Measurements from ENCODE around the gene ADM5. TPM values are rescaled to one million over a fixed set of nuclear protein-coding genes. Genes with fewer than 3 reads are reported as not detected.

Gene ADM5
- total and polyA plus RNA-seq, 9 donors: 0.63 to 1.8 (median 1.1) TPM

GRCh38 chr19:49680421-49681351 is 8.7 kb upstream of the ADM5 start:
- 25% methylated on average over 27 of the region's 40 CpGs for WGBS (ENCODE audit: insufficient coverage)
- peaks cover 42% of the 10 kb centered on the region for H3K4me1 ChIP-seq (ENCODE audit: control insufficient read depth, insufficient read depth, low read length)
- peak; percentile 95 for DNase-seq
- peak overlapping the region; percentile 89 for H3K27ac ChIP-seq (ENCODE audit: low read length)
- H3K9me3 ChIP-seq (replicated peaks; ENCODE audit: control insufficient read depth, low read depth, low read length): no peaks in the 10 kb centered on the region
- peaks cover 46% of the 10 kb centered on the region for H3K36me3 ChIP-seq (ENCODE audit: control insufficient read depth, insufficient read depth, low read length)
- H3K4me3 ChIP-seq (ENCODE audit: low read length): peak overlapping the region; percentile 0
- no peaks in the 10 kb centered on the region for H3K27me3 ChIP-seq (ENCODE audit: control insufficient read depth, insufficient read depth, low read length)

- Histone ChIP-seq H3K9me3 (replicated peaks; ENCODE audit: control insufficient read depth, low read depth, low read length) (no peaks in the 10 kb centered on the region), H3K4me3 (ENCODE audit: low read length) (no peak overlapping the region), H3K36me3 (ENCODE audit: control insufficient read depth, insufficient read depth, low read length) (peaks cover 55% of the 10 kb centered on the region), H3K27ac (ENCODE audit: low read length) (no peak overlapping the region), H3K4me1 (ENCODE audit: control insufficient read depth, insufficient read depth, low read length) (peaks cover 45% of the 10 kb centered on the region), H3K27me3 (ENCODE audit: control insufficient read depth, insufficient read depth, low read length) (no peaks in the 10 kb centered on the region)
- WGBS (ENCODE audit: insufficient coverage): 94% methylated on average over 13 of the region's 19 CpGs
- no peak for DNase-seq
Observed at GRCh38 chr19:49681830-49682229, 7.6 kb upstream of the ADM5 start.

- Histone ChIP-seq H3K27me3 (ENCODE audit: control insufficient read depth, insufficient read depth, low read length) (no peaks in the 10 kb centered on the region), H3K4me1 (ENCODE audit: control insufficient read depth, insufficient read depth, low read length) (peaks cover 50% of the 10 kb centered on the region), H3K9me3 (replicated peaks; ENCODE audit: control insufficient read depth, low read depth, low read length) (no peaks in the 10 kb centered on the region), H3K27ac (ENCODE audit: low read length) (no peak overlapping the region), H3K36me3 (ENCODE audit: control insufficient read depth, insufficient read depth, low read length) (peaks cover 60% of the 10 kb centered on the region), H3K4me3 (ENCODE audit: low read length) (no peak overlapping the region)
- 90% methylated on average over 3 of the region's 8 CpGs for WGBS (ENCODE audit: insufficient coverage)
- no peak for DNase-seq
Observed at GRCh38 chr19:49682274-49682673, 7.1 kb upstream of the ADM5 start.

DNA sequence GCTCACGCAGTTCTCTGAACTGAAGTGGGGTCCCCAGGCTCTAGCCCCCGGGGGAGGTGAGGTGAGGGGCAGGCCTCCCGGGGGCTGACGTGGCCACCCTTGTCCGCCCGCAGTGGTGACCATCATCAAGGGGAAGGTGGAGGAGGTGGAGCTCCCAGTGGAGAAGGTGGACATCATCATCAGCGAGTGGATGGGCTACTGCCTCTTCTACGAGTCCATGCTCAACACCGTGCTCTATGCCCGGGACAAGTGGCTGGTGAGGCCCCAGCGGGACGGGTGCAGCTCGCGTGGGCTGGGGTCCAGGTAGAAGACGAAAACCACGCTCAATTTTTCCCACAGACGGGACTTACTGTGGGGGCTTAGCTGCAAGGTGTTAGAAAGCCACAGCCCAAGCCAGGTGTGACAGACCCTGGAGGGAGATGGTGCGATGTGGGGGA is 5.6 kb upstream of the ADM5 start:
- Histone ChIP-seq H3K36me3 (ENCODE audit: control insufficient read depth, insufficient read depth, low read length) (peaks cover 70% of the 10 kb centered on the region), H3K4me1 (ENCODE audit: control insufficient read depth, insufficient read depth, low read length) (peaks cover 43% of the 10 kb centered on the region), H3K27ac (ENCODE audit: low read length) (no peak overlapping the region), H3K27me3 (ENCODE audit: control insufficient read depth, insufficient read depth, low read length) (no peaks in the 10 kb centered on the region), H3K4me3 (ENCODE audit: low read length) (no peak overlapping the region), H3K9me3 (replicated peaks; ENCODE audit: control insufficient read depth, low read depth, low read length) (no peaks in the 10 kb centered on the region)
- 88% methylated on average over 18 of the region's 18 CpGs for WGBS (ENCODE audit: insufficient coverage)
- DNase-seq: no peak

DNA sequence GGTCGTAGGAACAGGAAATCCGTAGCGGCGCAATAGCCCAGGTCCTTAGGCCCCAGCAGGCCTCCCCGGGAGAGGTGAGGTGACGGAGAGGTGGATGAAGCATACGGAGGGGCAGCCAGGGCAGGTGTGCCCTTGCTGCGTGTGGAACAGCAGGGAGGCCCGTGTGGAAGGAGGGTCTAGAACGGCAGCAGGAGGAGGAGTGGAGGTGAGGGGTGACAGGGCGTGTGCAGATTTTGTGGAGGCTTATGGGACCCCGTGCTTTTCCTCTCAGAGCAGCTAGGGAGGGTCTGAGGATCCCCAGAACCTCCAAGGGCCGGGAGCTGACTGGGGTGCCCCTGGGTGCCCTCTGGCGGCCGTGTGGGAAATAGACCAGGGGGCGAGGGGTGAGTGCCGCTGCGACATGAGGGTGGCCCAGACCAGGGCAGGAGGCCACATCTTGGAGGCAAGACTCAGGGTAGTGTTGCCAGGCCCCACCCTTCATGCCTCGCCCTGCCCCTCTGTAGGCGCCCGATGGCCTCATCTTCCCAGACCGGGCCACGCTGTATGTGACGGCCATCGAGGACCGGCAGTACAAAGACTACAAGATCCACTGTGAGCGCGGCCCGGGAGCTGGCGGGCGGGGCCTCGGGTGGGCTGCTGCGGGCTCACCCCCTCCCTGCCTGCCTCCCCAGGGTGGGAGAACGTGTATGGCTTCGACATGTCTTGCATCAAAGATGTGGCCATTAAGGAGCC is 5.0 kb upstream of the ADM5 start:
- Histone ChIP-seq H3K4me1 (ENCODE audit: control insufficient read depth, insufficient read depth, low read length) (peaks cover 43% of the 10 kb centered on the region), H3K27ac (ENCODE audit: low read length) (no peak overlapping the region), H3K27me3 (ENCODE audit: control insufficient read depth, insufficient read depth, low read length) (peaks cover 5% of the 10 kb centered on the region), H3K9me3 (replicated peaks; ENCODE audit: control insufficient read depth, low read depth, low read length) (no peaks in the 10 kb centered on the region), H3K4me3 (ENCODE audit: low read length) (no peak overlapping the region), H3K36me3 (ENCODE audit: control insufficient read depth, insufficient read depth, low read length) (peaks cover 73% of the 10 kb centered on the region)
- DNase-seq: no peak
- WGBS (ENCODE audit: insufficient coverage): 78% methylated on average over 34 of the region's 35 CpGs

GRCh38 chr19:49684983-49685553 is 4.3 kb upstream of the ADM5 start:
- DNase-seq: no peak
- H3K27me3 ChIP-seq (ENCODE audit: control insufficient read depth, insufficient read depth, low read length): peaks cover 12% of the 10 kb centered on the region
- no peak overlapping the region for H3K4me3 ChIP-seq (ENCODE audit: low read length)
- peaks cover 43% of the 10 kb centered on the region for H3K4me1 ChIP-seq (ENCODE audit: control insufficient read depth, insufficient read depth, low read length)
- H3K36me3 ChIP-seq (ENCODE audit: control insufficient read depth, insufficient read depth, low read length): peaks cover 73% of the 10 kb centered on the region
- H3K9me3 ChIP-seq (replicated peaks; ENCODE audit: control insufficient read depth, low read depth, low read length): no peaks in the 10 kb centered on the region
- WGBS (ENCODE audit: insufficient coverage): 87% methylated on average over 13 of the region's 13 CpGs
- H3K27ac ChIP-seq (ENCODE audit: low read length): no peak overlapping the region

DNA sequence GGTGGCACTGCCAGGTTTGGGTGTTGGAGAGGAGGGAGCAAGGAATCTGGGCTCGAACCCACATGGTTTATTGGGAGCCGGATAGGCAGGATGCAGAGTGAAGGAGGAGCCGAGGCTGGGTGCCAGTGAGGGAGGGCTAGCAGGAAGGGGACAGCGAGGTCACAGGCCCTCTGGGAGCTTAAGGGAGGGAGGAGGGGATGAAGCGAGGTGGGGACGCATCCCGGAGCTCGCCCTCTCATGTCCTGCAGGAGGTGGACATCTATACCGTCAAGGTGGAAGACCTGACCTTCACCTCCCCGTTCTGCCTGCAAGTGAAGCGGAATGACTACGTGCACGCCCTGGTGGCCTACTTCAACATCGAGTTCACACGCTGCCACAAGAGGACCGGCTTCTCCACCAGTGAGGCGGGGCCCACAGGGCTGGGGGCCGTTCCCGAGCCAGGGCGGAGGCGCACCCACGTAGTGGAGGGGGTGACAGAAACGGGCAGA is 3.5 kb upstream of the ADM5 start:
- Histone ChIP-seq H3K4me3 (ENCODE audit: low read length) (no peak overlapping the region), H3K36me3 (ENCODE audit: control insufficient read depth, insufficient read depth, low read length) (peaks cover 71% of the 10 kb centered on the region), H3K4me1 (ENCODE audit: control insufficient read depth, insufficient read depth, low read length) (peaks cover 43% of the 10 kb centered on the region), H3K27me3 (ENCODE audit: control insufficient read depth, insufficient read depth, low read length) (peaks cover 20% of the 10 kb centered on the region), H3K9me3 (replicated peaks; ENCODE audit: control insufficient read depth, low read depth, low read length) (no peaks in the 10 kb centered on the region), H3K27ac (ENCODE audit: low read length) (peak overlapping the region; percentile 47)
- DNase-seq: no peak
- WGBS (ENCODE audit: insufficient coverage): 68% methylated on average over 23 of the region's 23 CpGs

- no peaks in the 10 kb centered on the region for H3K9me3 ChIP-seq (replicated peaks; ENCODE audit: control insufficient read depth, low read depth, low read length)
- no peak for DNase-seq
- H3K27ac ChIP-seq (ENCODE audit: low read length): peak overlapping the region; percentile 82
- H3K4me1 ChIP-seq (ENCODE audit: control insufficient read depth, insufficient read depth, low read length): peaks cover 47% of the 10 kb centered on the region
- H3K4me3 ChIP-seq (ENCODE audit: low read length): no peak overlapping the region
- H3K36me3 ChIP-seq (ENCODE audit: control insufficient read depth, insufficient read depth, low read length): peaks cover 64% of the 10 kb centered on the region
- H3K27me3 ChIP-seq (ENCODE audit: control insufficient read depth, insufficient read depth, low read length): peaks cover 26% of the 10 kb centered on the region
- WGBS (ENCODE audit: insufficient coverage): 85% methylated on average over 12 of the region's 27 CpGs
Observed at GRCh38 chr19:49686503-49687088, 2.8 kb upstream of the ADM5 start.

DNA sequence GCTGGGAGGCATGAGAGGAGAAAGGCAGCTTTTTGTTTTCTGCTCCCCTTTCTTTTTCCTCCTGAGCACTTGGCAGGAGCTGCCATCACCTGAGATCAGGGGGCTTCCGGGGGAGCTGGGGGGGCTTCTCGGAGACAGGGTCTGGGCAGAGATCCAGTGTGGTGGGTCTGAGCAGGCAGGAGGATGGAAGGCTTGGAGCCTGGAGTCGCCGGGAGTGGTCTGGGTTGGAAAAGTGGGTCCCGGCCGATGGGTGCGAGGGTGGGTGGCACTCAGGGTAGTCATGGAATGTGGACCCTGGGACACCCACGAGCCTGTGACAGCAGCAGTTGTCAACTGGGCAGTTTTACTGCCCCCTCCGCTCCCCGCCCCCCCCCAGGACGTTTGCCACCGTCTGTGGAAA is 2.2 kb upstream of the ADM5 start:
- Histone ChIP-seq H3K4me1 (ENCODE audit: control insufficient read depth, insufficient read depth, low read length) (peaks cover 50% of the 10 kb centered on the region), H3K27ac (ENCODE audit: low read length) (peak overlapping the region; percentile 82), H3K36me3 (ENCODE audit: control insufficient read depth, insufficient read depth, low read length) (peaks cover 58% of the 10 kb centered on the region), H3K9me3 (replicated peaks; ENCODE audit: control insufficient read depth, low read depth, low read length) (no peaks in the 10 kb centered on the region), H3K27me3 (ENCODE audit: control insufficient read depth, insufficient read depth, low read length) (peaks cover 27% of the 10 kb centered on the region), H3K4me3 (ENCODE audit: low read length) (no peak overlapping the region)
- 70% methylated on average over 8 of the region's 12 CpGs for WGBS (ENCODE audit: insufficient coverage)
- no peak for DNase-seq
